ENCODE results near the gene UNC119. TPM values are rescaled to one million over a fixed set of nuclear protein-coding genes. Genes with fewer than 3 reads are reported as not detected.
A peak's percentile ranks its signal among the peaks of the same experiment; 100 is the strongest.

The UNC119 gene
- total RNA-seq, 2 donors from 2014 or later, result 31.4 to 39.8 TPM

GRCh38 chr17:28550858-28551257, 1.6 kb downstream of the UNC119 start:
- DNase-seq, result no peak
- no peaks in the 10 kb centered on the region for H3K9me3 ChIP-seq
- H3K4me1 ChIP-seq, result no peaks in the 10 kb centered on the region
- intact Hi-C loops (cut with DNase I), result no loop called here
- H3K4me3 ChIP-seq, result no peak overlapping the region
- no peak for TF ChIP-seq CTCF (IDR thresholded peaks at IDR 0.05)
- no peaks in the 10 kb centered on the region for H3K27me3 ChIP-seq
- H3K36me3 ChIP-seq, result no peaks in the 10 kb centered on the region
- no peak overlapping the region for H3K9ac ChIP-seq (ENCODE audit: low read depth in 2 of 2, low read length in 2 of 2)
- no peak overlapping the region for H3K27ac ChIP-seq

GRCh38 chr17:28549236-28550132, 2.9 kb downstream of the UNC119 start:
- Histone ChIP-seq H3K4me3 (no peak overlapping the region), H3K9ac (ENCODE audit: low read depth in 2 of 2, low read length in 2 of 2) (no peak overlapping the region), H3K36me3 (no peaks in the 10 kb centered on the region), H3K9me3 (no peaks in the 10 kb centered on the region), H3K27ac (no peak overlapping the region), H3K4me1 (no peaks in the 10 kb centered on the region), H3K27me3 (no peaks in the 10 kb centered on the region)
- no peak for TF ChIP-seq CTCF (IDR thresholded peaks at IDR 0.05)
- DNase-seq, result no peak
- intact Hi-C loops (cut with DNase I), result loop anchor here (2.0 kb wide), 1 partner anchor 63 kb away; no protein-coding TSS in a partner anchor

- TF ChIP-seq CTCF (IDR thresholded peaks at IDR 0.05), result peak; percentile 29
- Histone ChIP-seq H3K9me3 (no peaks in the 10 kb centered on the region), H3K27me3 (no peaks in the 10 kb centered on the region), H3K27ac (no peak overlapping the region), H3K36me3 (no peaks in the 10 kb centered on the region), H3K4me3 (no peak overlapping the region), H3K9ac (ENCODE audit: low read depth in 2 of 2, low read length in 2 of 2) (no peak overlapping the region), H3K4me1 (no peaks in the 10 kb centered on the region)
- intact Hi-C loops (cut with DNase I), result loop anchor here (2.0 kb wide), 1 partner anchor 64 kb away; no protein-coding TSS in a partner anchor
- DNase-seq, result no peak
These were observed 3.9 kb downstream of the UNC119 start for GRCh38 chr17:28548417-28549130.

GRCh38 chr17:28547623-28548416, 4.6 kb downstream of the UNC119 start:
- no peaks in the 10 kb centered on the region for H3K9me3 ChIP-seq
- H3K4me1 ChIP-seq, result no peaks in the 10 kb centered on the region
- no peaks in the 10 kb centered on the region for H3K27me3 ChIP-seq
- intact Hi-C loops (cut with DNase I), result loop anchor here (2.0 kb wide), 1 partner anchor 65 kb away; no protein-coding TSS in a partner anchor
- peak overlapping the region in 1 of 2 donors; percentile 17 for H3K9ac ChIP-seq (ENCODE audit: low read depth in 2 of 2, low read length in 2 of 2)
- peak; percentile 97 for TF ChIP-seq CTCF (IDR thresholded peaks at IDR 0.05)
- H3K4me3 ChIP-seq, result no peak overlapping the region
- H3K27ac ChIP-seq, result peak overlapping the region; percentile 44
- H3K36me3 ChIP-seq, result no peaks in the 10 kb centered on the region
- DNase-seq, result peak; percentile 91

GRCh38 chr17:28547096-28547622, 5.3 kb downstream of the UNC119 start:
- intact Hi-C loops (cut with DNase I), result no loop called here
- Histone ChIP-seq H3K27me3 (no peaks in the 10 kb centered on the region), H3K4me3 (no peak overlapping the region), H3K27ac (no peak overlapping the region), H3K4me1 (no peaks in the 10 kb centered on the region), H3K36me3 (no peaks in the 10 kb centered on the region), H3K9ac (ENCODE audit: low read depth in 2 of 2, low read length in 2 of 2) (no peak overlapping the region), H3K9me3 (no peaks in the 10 kb centered on the region)
- TF ChIP-seq CTCF (IDR thresholded peaks at IDR 0.05), result no peak
- no peak for DNase-seq

Data from colonic mucosa (tissue), 4 donors.